Measurements from ENCODE around the gene POLL. TPM values are rescaled to one million over a fixed set of nuclear protein-coding genes. Genes with fewer than 3 reads are reported as not detected.

POLL gene
- total and polyA plus RNA-seq, 2 of the 4 experiments (the other 2 are of a cell fraction), result 6.3 to 23.7 TPM

GRCh38 chr10:101563007-101563406, 25.1 kb downstream of the POLL start:
- BruUV-seq (replicated peaks), result no TSS peak
- TF ChIP-seq CEBPB (IDR thresholded peaks at IDR 0.05; ENCODE audit: low read depth, low read length) (no peak), NFE2L2 (IDR thresholded peaks at IDR 0.05; ENCODE audit: low read depth, low read length) (no peak), CHD1 (IDR thresholded peaks at IDR 0.05; ENCODE audit: low read depth, low read length) (no peak), USF2 (IDR thresholded peaks at IDR 0.05; ENCODE audit: low read depth, low read length) (no peak), MAZ (IDR thresholded peaks at IDR 0.05; ENCODE audit: borderline replicate concordance, low read depth, low read length) (no peak), SMC3 (IDR thresholded peaks at IDR 0.05; ENCODE audit: low read depth, low read length) (no peak), FOS (IDR thresholded peaks at IDR 0.05; ENCODE audit: low read depth, low read length) (no peak), POLR2A (IDR thresholded peaks at IDR 0.05; ENCODE audit: low read depth, low read length) (no peak), RAD21 (IDR thresholded peaks at IDR 0.05; ENCODE audit: low read length) (no peak), BHLHE40 (IDR thresholded peaks at IDR 0.05; ENCODE audit: low read depth, low read length) (no peak), RFX5 (IDR thresholded peaks at IDR 0.05; ENCODE audit: low read depth, low read length) (no peak), MAFK (IDR thresholded peaks at IDR 0.05; ENCODE audit: low read depth, low read length) (no peak), CTCF (conservative IDR thresholded peaks at IDR 0.05; ENCODE audit: low read depth, low read length) (no peak), MXI1 (IDR thresholded peaks at IDR 0.05; ENCODE audit: borderline replicate concordance, low read depth, low read length) (no peak), RCOR1 (IDR thresholded peaks at IDR 0.05; ENCODE audit: insufficient replicate concordance, low read length) (no peak), ELK1 (IDR thresholded peaks at IDR 0.05; ENCODE audit: borderline replicate concordance, low read depth, low read length) (no peak)
- no peaks in the 10 kb centered on the region for H3K36me3 ChIP-seq (ENCODE audit: control insufficient read depth, insufficient read depth, low read length)
- no peak overlapping the region for H3K4me2 ChIP-seq (ENCODE audit: low read depth, low read length)
- no peak overlapping the region for H3K18ac ChIP-seq (ENCODE audit: low read depth, low read length)
- no peak overlapping the region for H3K14ac ChIP-seq (replicated peaks; ENCODE audit: low read depth, low read length)
- H3K27me3 ChIP-seq (ENCODE audit: control insufficient read depth, insufficient read depth, low read length), result peaks cover 27% of the 10 kb centered on the region
- no peak for DNase-seq
- no peak overlapping the region for H3K4me3 ChIP-seq (ENCODE audit: insufficient read depth, low read depth, low read length)
- in situ Hi-C loops (cut with MboI; ENCODE audit: low sequenced_read_pairs) (no loop called here), dilution Hi-C loops (cut with HindIII; ENCODE audit: low sequenced_read_pairs, unreplicated experiment) (no loop called here), intact Hi-C loops (cut with micrococcal nuclease) (no loop called here)
- H2BK15ac ChIP-seq (ENCODE audit: low read depth, low read length), result no peak overlapping the region
- H2BK5ac ChIP-seq (ENCODE audit: low read depth, low read length, poor library complexity, severe bottlenecking), result no peak overlapping the region
- H2AFZ ChIP-seq (replicated peaks; ENCODE audit: low read length, poor library complexity), result no peak overlapping the region
- POLR2A ChIA-PET (ENCODE audit: unreplicated experiment), result no interaction called here
- H4K5ac ChIP-seq (ENCODE audit: low read depth, low read length), result no peak overlapping the region
- no peak overlapping the region for H4K8ac ChIP-seq (ENCODE audit: low read depth in 2 of 2, low read length in 2 of 2)
- H4K91ac ChIP-seq (ENCODE audit: insufficient read depth, low read depth, low read length), result no peak overlapping the region
- H3K4ac ChIP-seq (ENCODE audit: low read depth, low read length), result no peak overlapping the region
- H3K9me1 ChIP-seq (ENCODE audit: insufficient read depth, low read length), result peaks cover 5% of the 10 kb centered on the region
- H3K27ac ChIP-seq (ENCODE audit: insufficient read depth, low read length), result no peak overlapping the region
- no peak overlapping the region for H3K9ac ChIP-seq (ENCODE audit: low read depth, low read length)
- no peaks in the 10 kb centered on the region for H3K79me1 ChIP-seq (ENCODE audit: low read depth in 1 of 2, low read length in 2 of 2)
- no peak overlapping the region for H2AK9ac ChIP-seq (replicated peaks; ENCODE audit: low read depth, low read length, poor library complexity)
- no peak for ATAC-seq (ENCODE audit: low read depth)
- H2AK5ac ChIP-seq (ENCODE audit: low read depth, low read length), result no peak overlapping the region
- H2BK20ac ChIP-seq (ENCODE audit: low read depth, low read length), result no peak overlapping the region
- no peaks in the 10 kb centered on the region for H4K20me1 ChIP-seq (ENCODE audit: insufficient read depth, low read length)
- CTCF ChIA-PET, result interaction anchor here (0.6 kb wide), 1 partner anchor 96 kb away, joined by 9 read pairs; no protein-coding TSS in a partner anchor
- no CpG with 5 or more reads among the region's 3 CpGs for WGBS, 2 experiments (ENCODE audit: extremely low coverage in 2 of 2, insufficient read length in 1 of 2)
- no peak overlapping the region for H3K56ac ChIP-seq (ENCODE audit: extremely low read depth, insufficient read depth, low read length)
- no peak overlapping the region for H3K23ac ChIP-seq (ENCODE audit: low read depth, low read length)
- no peaks in the 10 kb centered on the region for H3K9me3 ChIP-seq (ENCODE audit: control insufficient read depth, insufficient read depth, low read length)
- no peak overlapping the region for H2BK120ac ChIP-seq (ENCODE audit: low read depth, low read length)
- H3K4me1 ChIP-seq (ENCODE audit: control insufficient read depth, insufficient read depth, low read length), result peaks cover 2% of the 10 kb centered on the region; the same call in 1 of the 2 replicates

All from IMR-90 (cell line).